Endothelial cell of umbilical vein (primary cell): ENCODE measurements around the gene PRAMEF9. TPM values are rescaled to one million over a fixed set of nuclear protein-coding genes. Genes with fewer than 3 reads are reported as not detected.
"Not testable (repeated sequence)": the region's sequence is repeated elsewhere in the genome, so short reads cannot be mapped to it uniquely, and the experiment has no call there.

ENCODE experiments used
- BruUV-seq: library from RNA; stranded (reverse); fragments of 400-500 nt; replicated peaks from 2 replicates; lab custom pipeline; 2021; lab: Mats Ljungman, UMichigan
- CTCF ChIA-PET: fragments of 300-600, 350-600 bp; sonication (Branson Sonifier 250); formaldehyde crosslinking; loops from one replicate; lab custom pipeline; 2021; ENCODE audit warnings: antibody characterized with exemption, inconsistent platforms; lab: Charles Lee
- POLR2A ChIA-PET: fragments of 300-600, 350-600 bp; sonication (Branson Sonifier 250); formaldehyde crosslinking; loops from one replicate; lab custom pipeline; 2021; ENCODE audit warnings: antibody characterized with exemption, inconsistent platforms; lab: Charles Lee
- DNase-seq: peaks from one replicate; pipeline ENCODE4 v3.0.0-alpha.2; 2011; ENCODE audit warnings: low read depth, low spot score
- FAIRE-seq: peaks from 2 replicates; lab custom pipeline; 2011; peaks lifted over from hg19 to GRCh38; lab: Jason Lieb, UNC
- H2AFZ ChIP-seq: 2 replicates; pipeline ENCODE4 v1.6.0; 2012; ENCODE audit warnings: low read depth, low read length, control low read depth, inconsistent platforms
- H3K27ac ChIP-seq: 2 replicates; pipeline ENCODE4 v1.5.1; 2011; ENCODE audit warnings: low read depth, mild to moderate bottlenecking, control low read depth, low read length, moderate library complexity; ENCODE audit not compliant: insufficient read depth
- H3K27me3 ChIP-seq, 2 experiments: 2 replicates each; pipeline versions ENCODE4 v1.6.0 to v1.6.1; 2011; ENCODE audit warnings: low read length in 2 of 2, mixed read lengths in 1 of 2; ENCODE audit not compliant: control insufficient read depth in 2 of 2, insufficient read depth in 2 of 2
- H3K36me3 ChIP-seq, 2 experiments: 2 replicates in 1 of 2; 3 replicates in 1 of 2; pipeline ENCODE4 v1.5.1; 2011; ENCODE audit warnings: low read length in 2 of 2, mild to moderate bottlenecking in 1 of 2, moderate library complexity in 1 of 2; ENCODE audit not compliant: control insufficient read depth in 2 of 2, insufficient read depth in 2 of 2; ENCODE audit errors: extremely low read depth in 1 of 2
- H3K4me1 ChIP-seq: 3 replicates; pipeline ENCODE4 v1.5.1; 2011; ENCODE audit warnings: mild to moderate bottlenecking, low read length; ENCODE audit not compliant: control insufficient read depth, insufficient read depth; ENCODE audit errors: extremely low read depth
- H3K4me2 ChIP-seq: 2 replicates; pipeline ENCODE4 v1.6.1; 2011; ENCODE audit warnings: low read length, control low read depth, mixed read lengths; ENCODE audit not compliant: insufficient read depth
- H3K4me3 ChIP-seq, 3 experiments: fragments of 200-600 bp in 1 of 3; sonication (generic), shearing (Covaris generic) in 1 of 3; replicated peaks in 1 of 3; 2 replicates each; pipeline ENCODE4 v1.5.1; 2011 to 2016; ENCODE audit warnings: control low read depth in 3 of 3, low read length in 3 of 3, mild to moderate bottlenecking in 2 of 3, inconsistent platforms in 1 of 3, low read depth in 1 of 3, moderate library complexity in 1 of 3; ENCODE audit not compliant: insufficient read depth in 1 of 3
- H3K79me2 ChIP-seq: 2 replicates; pipeline ENCODE4 v1.6.0; 2012; ENCODE audit warnings: low read length, inconsistent platforms; ENCODE audit not compliant: control insufficient read depth, insufficient read depth
- H3K9ac ChIP-seq: replicated peaks from 2 replicates; pipeline ENCODE3; 2011; ENCODE audit warnings: low read length, control low read depth; ENCODE audit not compliant: insufficient read depth; ENCODE audit errors: extremely low read depth
- H3K9me1 ChIP-seq: replicated peaks from 3 replicates; pipeline ENCODE4 v1.6.0; 2011; ENCODE audit warnings: mild to moderate bottlenecking, low read length; ENCODE audit not compliant: control insufficient read depth, insufficient read depth; ENCODE audit errors: extremely low read depth
- H3K9me3 ChIP-seq: replicated peaks from 2 replicates; pipeline ENCODE4 v1.5.1; 2012; ENCODE audit warnings: low read length, inconsistent platforms; ENCODE audit not compliant: control insufficient read depth, insufficient read depth
- H4K20me1 ChIP-seq: replicated peaks from 2 replicates; pipeline ENCODE3; 2011; ENCODE audit warnings: mild to moderate bottlenecking, low read length; ENCODE audit not compliant: control insufficient read depth, insufficient read depth; ENCODE audit errors: extremely low read depth
- EZH2 ChIP-seq: IDR thresholded peaks from 2 replicates; pipeline ENCODE4 v1.6.1; 2012; ENCODE audit warnings: borderline replicate concordance, low read depth, mild to moderate bottlenecking, moderate library complexity, low read length, inconsistent platforms; ENCODE audit not compliant: severe bottlenecking
- FOS ChIP-seq: IDR thresholded peaks from 2 replicates; pipeline ENCODE4 v1.6.1; 2011; ENCODE audit warnings: mild to moderate bottlenecking, low read length, moderate library complexity, borderline replicate concordance; ENCODE audit not compliant: insufficient read depth
- GATA2 ChIP-seq: IDR thresholded peaks from 2 replicates; pipeline ENCODE4 v1.7.0; 2011; ENCODE audit warnings: low read depth, mild to moderate bottlenecking, moderate library complexity, mixed read lengths, low read length; ENCODE audit not compliant: insufficient read length, insufficient read depth
- JUN ChIP-seq: IDR thresholded peaks from 2 replicates; pipeline ENCODE4 v1.6.1; 2011; ENCODE audit warnings: borderline replicate concordance, low read depth; ENCODE audit not compliant: insufficient read length, insufficient read depth
- MAX ChIP-seq: IDR thresholded peaks from 2 replicates; pipeline ENCODE4 v1.6.1; 2011; ENCODE audit not compliant: insufficient read depth, insufficient read length
- MYC ChIP-seq: IDR thresholded peaks from one replicate; pipeline ENCODE4 v1.6.1; 2011; ENCODE audit warnings: mild to moderate bottlenecking, low read depth, low read length
- POLR2A ChIP-seq: IDR thresholded peaks from 2 replicates; pipeline ENCODE4 v1.6.1; 2012; ENCODE audit warnings: low read depth, mild to moderate bottlenecking, control low read depth, low read length
- POLR2AphosphoS5 ChIP-seq: IDR thresholded peaks from 2 replicates; pipeline ENCODE4 v1.6.1; 2012; ENCODE audit warnings: low read depth, mild to moderate bottlenecking, control low read depth, low read length, moderate library complexity; ENCODE audit not compliant: insufficient read depth
- dilution Hi-C: fragments of 300-500 bp; cut with MboI; formaldehyde crosslinking; loops from one replicate; pipeline ENCODE4 v1.15.0; 2019; ENCODE audit warnings: low sequenced_read_pairs; ENCODE audit not compliant: extremely low pct_ligation_motif_present
- intact Hi-C: fragments of 100-400 bp; cut with micrococcal nuclease; formaldehyde crosslinking; loops from one replicate; pipeline ENCODE4 v1.10.0; 2022
- polyA plus RNA-seq, 4 experiments: library from polyadenylated mRNA; depleted of rRNA in 3 of 4; stranded (reverse) in 3 of 4; unstranded in 1 of 4; fragments of >200 nt; gene quantifications; 2 replicates each; pipeline versions ENCODE4 v1.2.1 to v1.2.3, GENCODE V29; 2011 to 2012; ENCODE audit warnings: missing spikeins in 1 of 4
- total RNA-seq: library from RNA; stranded (reverse); gene quantifications from 2 replicates; pipeline ENCODE4 v1.2.3, GENCODE V29; 2021
- TF ChIP-seq, protein P1 (sequence below), 2 donors: IDR thresholded peaks; 1 replicate in 1 of 2; 2 replicates in 1 of 2; pipeline ENCODE4 v1.5.1; 2011; ENCODE audit warnings: low read length in 2 of 2, mild to moderate bottlenecking in 2 of 2, moderate library complexity in 2 of 2, control low read depth in 1 of 2, inconsistent platforms in 1 of 2, low read depth in 1 of 2; ENCODE audit not compliant: insufficient read depth in 1 of 2; ENCODE audit errors: extremely low read depth in 1 of 2

Gene PRAMEF9
- total and polyA plus RNA-seq, 2 donors (not counting 3 experiments of a cell fraction or from before 2014, with no cell fraction given): not detected

DNA sequence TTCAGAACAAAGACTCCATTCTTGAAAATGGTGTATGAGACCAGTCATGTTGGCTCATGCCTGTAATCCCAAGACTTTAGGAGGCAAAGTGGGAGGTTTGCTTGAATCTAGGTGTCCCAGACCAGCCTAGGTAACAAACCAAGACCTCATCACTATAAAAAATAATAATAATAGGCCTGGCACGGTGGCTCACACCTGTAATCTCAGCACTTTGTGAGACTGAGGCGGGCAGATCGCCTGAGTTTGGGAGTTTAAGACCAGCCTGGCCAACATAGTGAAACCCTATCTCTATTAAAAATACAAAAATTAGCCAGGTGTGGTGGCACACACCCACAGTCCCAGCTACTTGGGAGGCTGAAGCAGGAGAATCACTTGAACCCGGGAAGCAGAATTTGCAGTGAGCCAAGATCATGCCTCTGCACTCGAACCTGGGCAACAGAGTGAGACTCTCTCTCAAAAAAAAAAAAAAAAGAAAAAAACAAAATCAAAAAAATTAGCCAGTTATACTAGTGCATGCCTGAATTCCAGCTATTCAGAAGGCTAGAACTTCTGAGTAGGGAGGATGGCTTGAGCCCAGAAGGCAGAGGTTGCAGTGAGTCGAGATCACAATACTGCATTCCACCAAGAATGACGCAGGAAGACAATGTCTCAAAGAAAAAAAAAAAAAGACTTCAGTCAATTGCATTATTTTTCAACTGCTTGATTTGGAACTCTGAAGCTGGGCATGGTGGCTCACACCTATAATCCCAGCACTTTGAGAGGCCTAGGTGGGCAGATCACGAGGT lies 55.8 kb downstream of the PRAMEF9 start:
- H4K20me1 ChIP-seq, H3K4me2 ChIP-seq, H3K9me1 ChIP-seq, FAIRE-seq, H3K27ac ChIP-seq, H3K4me1 ChIP-seq, BruUV-seq, dilution Hi-C loops, H3K4me3 ChIP-seq, DNase-seq, H3K9ac ChIP-seq, H3K79me2 ChIP-seq, H3K36me3 ChIP-seq, POLR2A ChIA-PET, H2AFZ ChIP-seq, H3K27me3 ChIP-seq, intact Hi-C loops, CTCF ChIA-PET, H3K9me3 ChIP-seq: not testable (repeated sequence)

- no peaks in the 10 kb centered on the region for H3K4me1 ChIP-seq
- CTCF ChIA-PET: no interaction called here
- BruUV-seq: no TSS peak
- intact Hi-C loops (no loop called here), dilution Hi-C loops (no loop called here)
- no peaks in the 10 kb centered on the region for H3K9me1 ChIP-seq
- no peak overlapping the region for H3K9ac ChIP-seq
- H4K20me1 ChIP-seq: no peaks in the 10 kb centered on the region
- H3K9me3 ChIP-seq: peaks cover 2% of the 10 kb centered on the region
- H3K4me3 ChIP-seq: no peak overlapping the region
- FAIRE-seq: no peak
- H3K79me2 ChIP-seq: no peaks in the 10 kb centered on the region
- TF ChIP-seq POLR2A (no peak), FOS (no peak), GATA2 (no peak), MAX (no peak), JUN (no peak), POLR2AphosphoS5 (no peak), MYC (no peak), EZH2 (no peak)
- TF ChIP-seq, protein P1, sequence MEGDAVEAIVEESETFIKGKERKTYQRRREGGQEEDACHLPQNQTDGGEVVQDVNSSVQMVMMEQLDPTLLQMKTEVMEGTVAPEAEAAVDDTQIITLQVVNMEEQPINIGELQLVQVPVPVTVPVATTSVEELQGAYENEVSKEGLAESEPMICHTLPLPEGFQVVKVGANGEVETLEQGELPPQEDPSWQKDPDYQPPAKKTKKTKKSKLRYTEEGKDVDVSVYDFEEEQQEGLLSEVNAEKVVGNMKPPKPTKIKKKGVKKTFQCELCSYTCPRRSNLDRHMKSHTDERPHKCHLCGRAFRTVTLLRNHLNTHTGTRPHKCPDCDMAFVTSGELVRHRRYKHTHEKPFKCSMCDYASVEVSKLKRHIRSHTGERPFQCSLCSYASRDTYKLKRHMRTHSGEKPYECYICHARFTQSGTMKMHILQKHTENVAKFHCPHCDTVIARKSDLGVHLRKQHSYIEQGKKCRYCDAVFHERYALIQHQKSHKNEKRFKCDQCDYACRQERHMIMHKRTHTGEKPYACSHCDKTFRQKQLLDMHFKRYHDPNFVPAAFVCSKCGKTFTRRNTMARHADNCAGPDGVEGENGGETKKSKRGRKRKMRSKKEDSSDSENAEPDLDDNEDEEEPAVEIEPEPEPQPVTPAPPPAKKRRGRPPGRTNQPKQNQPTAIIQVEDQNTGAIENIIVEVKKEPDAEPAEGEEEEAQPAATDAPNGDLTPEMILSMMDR (IDR thresholded peaks at IDR 0.05; ENCODE audit: extremely low read depth in 1 of 2, insufficient read depth in 1 of 2, low read depth in 1 of 2, low read length in 2 of 2): no peak
- no peak for DNase-seq
- H3K36me3 ChIP-seq: no peaks in the 10 kb centered on the region
- H3K27me3 ChIP-seq: no peaks in the 10 kb centered on the region
- no peak overlapping the region for H2AFZ ChIP-seq
- POLR2A ChIA-PET: no interaction called here
- no peak overlapping the region for H3K4me2 ChIP-seq
- no peak overlapping the region for H3K27ac ChIP-seq
These were observed 56.7 kb downstream of the PRAMEF9 start for GRCh38 chr1:13228343-13228781.
